ENCODE data around the gene ADAMTS13. TPM values are rescaled to one million over a fixed set of nuclear protein-coding genes. Genes with fewer than 3 reads are reported as not detected.

The ADAMTS13 gene
- total RNA-seq, 1 donor from 2014 or later, result 9.1 TPM

GRCh38 chr9:133490865-133491655 lies 68.9 kb downstream of the ADAMTS13 start:
- DNase-seq (ENCODE audit: low spot score), result no peak
- peaks cover 3% of the 10 kb centered on the region for H3K4me1 Mint-ChIP-seq (ENCODE audit: unreplicated experiment)
- peaks cover 4% of the 10 kb centered on the region for H3K36me3 Mint-ChIP-seq (ENCODE audit: low read depth, unreplicated experiment)
- no peak overlapping the region for H3K27ac Mint-ChIP-seq (ENCODE audit: unreplicated experiment)
- no peaks in the 10 kb centered on the region for H3K9me3 Mint-ChIP-seq (ENCODE audit: unreplicated experiment)
- H3K4me3 Mint-ChIP-seq (ENCODE audit: unreplicated experiment), result no peak overlapping the region
- peaks cover 3% of the 10 kb centered on the region for H3K27me3 Mint-ChIP-seq (ENCODE audit: unreplicated experiment)
- TF ChIP-seq CTCF (IDR thresholded peaks at IDR 0.05; ENCODE audit: unreplicated experiment), result no peak

- Mint-ChIP-seq H3K27me3 (ENCODE audit: unreplicated experiment) (peaks cover 3% of the 10 kb centered on the region), H3K4me1 (ENCODE audit: unreplicated experiment) (peaks cover 6% of the 10 kb centered on the region), H3K9me3 (ENCODE audit: unreplicated experiment) (no peaks in the 10 kb centered on the region), H3K36me3 (ENCODE audit: low read depth, unreplicated experiment) (peaks cover 4% of the 10 kb centered on the region), H3K27ac (ENCODE audit: unreplicated experiment) (no peak overlapping the region), H3K4me3 (ENCODE audit: unreplicated experiment) (no peak overlapping the region)
- no peak for DNase-seq (ENCODE audit: low spot score)
- no peak for TF ChIP-seq CTCF (IDR thresholded peaks at IDR 0.05; ENCODE audit: unreplicated experiment)
Observed at GRCh38 chr9:133491656-133491925, 69.4 kb downstream of the ADAMTS13 start.

- no peak for TF ChIP-seq CTCF (IDR thresholded peaks at IDR 0.05; ENCODE audit: unreplicated experiment)
- no peak for DNase-seq (ENCODE audit: low spot score)
- Mint-ChIP-seq H3K4me1 (ENCODE audit: unreplicated experiment) (peaks cover 7% of the 10 kb centered on the region), H3K27ac (ENCODE audit: unreplicated experiment) (peak overlapping the region; percentile 52), H3K36me3 (ENCODE audit: low read depth, unreplicated experiment) (peaks cover 4% of the 10 kb centered on the region), H3K4me3 (ENCODE audit: unreplicated experiment) (no peak overlapping the region), H3K9me3 (ENCODE audit: unreplicated experiment) (no peaks in the 10 kb centered on the region), H3K27me3 (ENCODE audit: unreplicated experiment) (peaks cover 3% of the 10 kb centered on the region)
Observed at GRCh38 chr9:133492061-133493021, 70.2 kb downstream of the ADAMTS13 start.

- Mint-ChIP-seq H3K27me3 (ENCODE audit: unreplicated experiment) (peaks cover 8% of the 10 kb centered on the region), H3K36me3 (ENCODE audit: low read depth, unreplicated experiment) (peaks cover 4% of the 10 kb centered on the region), H3K9me3 (ENCODE audit: unreplicated experiment) (no peaks in the 10 kb centered on the region), H3K27ac (ENCODE audit: unreplicated experiment) (no peak overlapping the region), H3K4me3 (ENCODE audit: unreplicated experiment) (no peak overlapping the region), H3K4me1 (ENCODE audit: unreplicated experiment) (peaks cover 7% of the 10 kb centered on the region)
- no peak for TF ChIP-seq CTCF (IDR thresholded peaks at IDR 0.05; ENCODE audit: unreplicated experiment)
- no peak for DNase-seq (ENCODE audit: low spot score)
Observed at GRCh38 chr9:133493428-133493827, 71.3 kb downstream of the ADAMTS13 start.

Measured in endothelial cell (in vitro differentiated cells).